GM12891 (cell line): ENCODE results near the gene GABBR1.

Experiments used
- POLR2A ChIP-seq: IDR thresholded peaks from 2 replicates; pipeline ENCODE4 v1.6.1; 2011; ENCODE audit warnings: low read depth, low read length, control low read depth
- POLR2AphosphoS5 ChIP-seq: IDR thresholded peaks from 2 replicates; pipeline ENCODE4 v1.6.1; 2011; ENCODE audit warnings: low read depth, low read length, control low read depth
- TAF1 ChIP-seq: IDR thresholded peaks from 2 replicates; pipeline ENCODE4 v1.6.1; 2011; ENCODE audit warnings: low read depth, low read length, control low read depth

GRCh38 chr6:29525311-29525639 lies 107.7 kb downstream of the GABBR1 start:
- TF ChIP-seq POLR2A: no peak
- TF ChIP-seq POLR2AphosphoS5: no peak
- TF ChIP-seq TAF1: no peak
